8988T (cell line): Measurements from ENCODE around the gene C19orf67.

Experiments
- DNase-seq: peaks from one replicate; pipeline ENCODE4 v3.0.0; 2011

The C19orf67 gene

DNA sequence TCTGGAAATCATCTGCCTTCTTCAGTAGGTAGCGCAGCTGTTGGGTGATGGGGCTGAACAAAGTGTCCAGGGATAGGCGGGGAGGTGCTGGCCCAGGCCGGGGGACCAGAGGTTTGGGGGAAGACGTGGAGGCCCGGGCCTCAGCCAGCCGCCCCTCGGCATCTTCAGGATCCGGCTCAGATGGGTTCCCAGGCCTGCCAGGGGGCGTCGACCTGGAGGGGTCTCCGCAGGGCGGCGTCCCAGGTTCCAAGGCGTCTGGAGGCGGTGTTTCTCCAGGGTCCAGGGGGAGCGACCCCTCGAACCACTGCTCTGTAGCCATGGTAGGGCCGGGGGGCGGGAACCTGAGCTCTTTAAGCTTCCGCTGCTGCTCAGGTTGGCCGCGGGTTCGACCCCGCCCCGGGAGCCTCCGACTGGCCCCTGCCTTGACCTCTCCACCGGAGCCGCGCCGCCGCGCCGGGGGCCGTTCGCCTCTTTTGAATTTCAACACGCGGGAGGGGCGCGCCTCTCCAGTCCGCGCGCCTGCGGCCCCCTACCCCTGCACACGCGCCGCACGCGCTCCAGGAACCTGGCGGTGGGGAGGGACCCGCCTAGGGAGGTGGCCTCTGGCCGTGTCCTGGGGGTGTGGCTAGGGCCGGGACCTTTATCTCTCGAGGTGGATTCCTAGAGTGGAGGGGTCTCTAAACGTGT, at the start of gene C19orf67:
TSS of gene C19orf67 (minus strand) at position 475 of the 687 bp plus-strand sequence. CDS start at position 319, 156 bp downstream.
- DNase-seq = no peak

DNA sequence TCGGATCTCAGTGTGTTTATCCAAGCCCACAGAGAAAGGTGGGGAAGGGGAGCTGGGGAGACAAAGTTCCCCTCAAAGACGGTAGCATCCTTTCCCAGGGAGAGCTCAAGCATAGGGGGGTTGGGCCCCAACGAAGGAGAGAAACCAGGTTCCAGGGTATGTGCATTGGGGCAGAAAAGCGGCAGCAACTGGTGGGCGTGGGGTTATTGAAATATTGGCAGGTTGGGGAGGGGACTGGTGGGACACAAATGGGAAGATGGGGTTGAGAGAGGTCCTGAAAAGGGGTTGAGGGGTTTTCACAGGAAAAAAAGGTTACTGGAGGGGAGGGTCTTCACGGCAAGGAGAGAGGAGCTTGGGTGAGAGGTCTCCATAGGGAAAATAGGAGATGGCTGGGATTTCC, 49.8 kb upstream of the C19orf67 start:
- DNase-seq = no peak

DNA sequence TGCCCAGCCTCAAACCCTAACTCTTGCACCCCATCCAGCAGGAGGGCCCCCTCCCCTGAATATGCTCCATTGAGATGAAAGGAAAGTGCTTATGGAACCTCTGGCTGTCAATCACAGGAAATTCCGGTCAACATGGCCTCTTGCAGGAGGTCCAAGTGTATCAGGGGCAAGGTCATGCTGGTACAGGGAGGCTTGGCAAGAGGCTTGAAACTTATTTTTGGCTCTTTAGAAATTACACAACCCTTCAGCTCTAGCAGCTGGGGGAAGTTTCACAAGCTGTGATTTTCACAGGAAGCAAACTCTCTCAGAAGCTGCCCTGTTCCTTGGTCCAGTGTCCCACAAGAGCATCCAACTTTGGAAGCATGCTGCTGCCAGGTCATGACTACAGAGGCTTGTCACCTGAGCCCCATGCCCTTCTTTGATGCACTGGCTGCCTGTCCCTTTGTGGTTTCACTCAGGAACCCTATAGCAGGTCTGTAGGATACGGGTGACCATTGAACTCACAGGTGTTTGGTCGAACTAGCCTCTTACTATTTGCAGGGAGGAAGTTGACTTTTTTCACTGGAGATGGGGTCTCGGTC, 42.4 kb upstream of the C19orf67 start:
- DNase-seq = no peak

DNA sequence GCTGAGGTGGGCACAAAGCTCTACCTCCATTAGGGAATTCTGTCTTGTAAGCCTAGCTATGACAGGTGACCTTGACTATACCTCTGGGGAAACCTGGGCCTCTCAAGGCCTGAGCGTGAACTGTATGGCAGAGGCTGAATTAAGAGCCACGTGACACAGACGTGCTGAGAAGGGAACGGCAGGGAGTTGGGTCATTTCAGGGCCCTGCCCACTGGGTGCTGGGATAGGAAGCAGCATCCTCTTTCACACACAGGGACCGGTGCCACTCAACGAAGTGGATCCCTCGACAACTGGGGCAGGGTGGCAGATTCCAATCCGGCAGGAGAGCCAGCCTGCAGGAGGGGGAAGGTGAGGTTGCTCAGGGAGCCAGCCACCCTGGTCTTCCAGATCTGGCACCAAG, 41.6 kb upstream of the C19orf67 start:
- DNase-seq = no peak

DNA sequence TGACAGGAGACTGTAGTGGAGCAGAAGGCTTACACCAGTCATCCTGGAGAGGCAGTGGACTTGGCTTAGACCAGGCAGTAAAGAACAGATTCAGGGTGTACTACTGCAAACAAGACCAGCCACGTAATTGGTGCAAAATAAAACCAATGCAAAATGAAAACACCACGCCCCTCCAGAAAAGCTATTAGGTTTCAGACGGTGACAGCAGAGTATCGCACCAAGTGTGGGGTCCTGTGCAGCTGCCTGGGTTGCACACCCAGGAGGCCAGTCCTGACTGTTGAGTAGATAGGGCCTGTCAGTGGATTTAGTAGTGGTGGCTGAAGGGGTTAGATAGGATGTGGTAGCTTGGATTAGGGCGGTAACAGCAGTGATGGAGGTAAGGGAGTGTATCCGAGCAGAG, 37.3 kb upstream of the C19orf67 start:
- DNase-seq = no peak

DNA sequence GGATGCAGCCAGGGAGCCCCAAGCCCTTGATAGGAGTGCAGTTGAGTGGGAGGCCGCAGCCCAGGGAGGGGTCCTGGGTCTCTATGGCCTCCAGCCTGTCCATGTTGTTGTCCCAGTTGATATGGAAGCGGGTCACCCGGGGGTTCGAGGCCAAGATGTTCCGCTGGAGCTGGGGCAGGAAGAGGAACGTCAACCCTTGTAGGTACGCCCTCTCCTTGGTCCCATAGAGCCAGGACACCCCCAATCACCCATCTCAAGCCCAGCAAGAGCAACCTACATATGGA, 34.9 kb upstream of the C19orf67 start:
- DNase-seq = no peak

DNA sequence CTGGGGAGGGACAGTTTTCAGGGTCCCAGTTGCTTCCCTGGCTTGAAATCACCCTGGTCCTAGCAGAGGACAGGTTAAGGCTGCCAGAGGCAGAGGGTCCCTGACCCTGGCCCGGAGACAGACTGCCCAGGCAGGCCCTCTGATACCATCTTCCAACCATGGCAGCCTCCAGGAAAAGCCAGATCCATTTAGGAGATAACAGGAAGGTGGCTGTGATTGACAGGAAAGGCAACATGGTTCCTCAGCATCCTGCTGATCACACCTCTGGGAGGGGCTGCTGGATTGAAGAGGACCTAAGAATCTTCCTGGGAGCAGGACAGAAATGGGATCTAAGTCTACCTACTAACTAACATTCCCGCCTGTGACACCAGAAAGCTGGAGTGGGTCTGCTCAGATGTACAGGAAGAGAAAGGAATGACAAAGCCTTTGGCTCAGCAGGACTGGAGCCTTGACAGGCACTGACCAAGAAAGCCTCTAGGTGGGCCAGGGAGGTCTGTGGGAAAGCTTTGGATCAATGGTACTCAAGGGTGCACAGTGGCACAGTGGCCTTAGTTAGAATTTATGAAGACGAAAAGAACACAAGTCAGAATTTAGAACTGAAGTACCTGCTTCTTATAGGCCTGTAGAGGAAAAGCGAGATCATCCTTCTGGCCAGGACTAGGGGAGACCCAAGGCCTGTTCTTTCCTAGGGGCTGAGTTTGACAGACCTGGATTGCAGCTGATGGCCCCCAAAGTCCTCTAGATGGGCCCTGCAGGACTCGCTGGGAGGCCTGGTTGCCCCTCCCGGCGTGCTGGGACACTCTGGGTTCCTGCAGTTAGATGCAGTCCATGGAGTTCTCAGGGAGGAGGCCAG, 34.3 kb upstream of the C19orf67 start:
- DNase-seq = no peak

DNA sequence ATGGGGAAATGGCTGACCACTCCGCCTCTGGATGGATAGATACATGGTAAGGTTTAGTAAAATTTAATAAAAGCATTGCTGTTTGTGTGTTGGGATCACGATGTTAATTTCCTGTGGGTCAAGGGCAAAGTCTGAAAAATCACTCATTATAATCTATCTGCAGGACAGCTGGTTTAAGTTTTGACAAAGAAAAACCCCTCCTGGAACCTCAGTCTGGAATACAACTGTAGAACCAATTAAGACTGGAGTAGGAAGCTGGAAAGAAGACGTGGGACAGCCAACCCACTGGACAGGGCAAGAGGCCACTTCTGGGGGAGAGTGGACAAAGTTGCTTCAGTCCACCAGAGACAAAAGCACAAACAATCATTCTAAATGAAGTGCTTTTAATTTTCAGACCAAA, 33.6 kb upstream of the C19orf67 start:
- no peak for DNase-seq

DNA sequence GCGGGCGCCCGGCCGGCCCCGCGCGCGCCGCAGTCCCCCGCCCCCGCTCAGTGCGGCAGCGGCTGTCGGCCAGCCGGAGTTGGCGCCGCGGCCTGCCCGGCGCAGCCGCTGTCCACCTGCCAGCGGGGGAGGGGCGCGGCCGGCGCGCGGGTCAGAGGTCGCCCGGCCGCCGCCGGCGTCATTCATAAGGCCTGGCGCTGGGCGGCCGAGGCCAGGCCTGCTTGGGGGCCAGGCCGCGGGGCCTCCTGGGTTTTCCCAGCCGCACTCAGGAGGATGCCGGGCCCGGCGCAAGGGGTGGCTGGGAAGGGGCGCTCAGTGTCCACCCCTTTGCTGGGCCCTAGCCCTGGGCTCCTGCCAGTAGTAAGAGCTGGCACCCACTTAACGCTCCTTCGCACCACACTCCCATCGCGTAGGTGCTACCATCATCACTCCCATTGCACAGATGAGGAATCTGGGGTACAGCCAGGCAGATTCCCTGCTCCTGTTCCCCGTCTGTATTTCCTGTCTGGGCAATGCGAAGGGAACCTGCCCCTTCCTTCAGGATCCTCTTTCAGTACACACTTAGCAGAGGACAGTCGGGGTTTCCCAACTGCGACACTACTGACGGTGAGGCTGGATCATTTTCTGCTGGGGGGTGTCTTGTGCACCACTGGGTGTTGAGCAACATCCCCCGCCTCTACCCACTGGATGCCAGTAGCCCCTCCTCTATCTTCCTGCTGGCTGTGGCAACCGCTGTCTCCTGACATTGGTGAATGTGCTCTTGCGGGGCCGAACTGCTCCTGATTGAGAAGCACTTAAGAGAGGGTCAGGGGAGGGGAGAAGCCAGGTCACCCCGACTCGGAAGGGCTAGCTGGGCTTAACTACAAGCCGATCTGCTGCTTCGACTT, 32.8 kb upstream of the C19orf67 start:
- DNase-seq = no peak

DNA sequence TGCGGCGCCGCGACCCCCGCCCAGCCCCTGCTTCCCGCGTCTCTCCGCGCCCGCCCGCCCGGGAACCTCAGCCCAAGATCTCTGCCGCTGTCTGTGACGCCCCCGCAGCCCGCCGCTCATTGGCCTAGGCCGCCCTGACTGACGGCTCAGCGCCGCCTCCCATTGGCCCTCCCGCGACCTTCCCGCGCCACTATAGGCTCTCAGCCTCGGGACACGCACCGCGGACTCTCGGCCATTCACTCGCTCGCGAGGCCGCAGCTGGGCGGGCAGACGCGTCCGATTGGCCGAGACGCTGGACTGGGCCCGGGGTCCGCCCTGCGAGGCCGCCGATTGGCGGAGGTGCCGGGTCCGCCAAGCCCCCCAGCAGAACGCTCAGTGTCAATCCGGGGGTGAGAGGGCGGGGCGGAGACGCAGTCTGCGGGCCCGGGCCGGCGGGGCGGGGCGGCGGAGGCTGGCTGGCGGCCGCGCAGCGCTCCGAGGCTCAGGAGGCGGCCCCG, 32.1 kb upstream of the C19orf67 start, which contains the start of gene PRKACA:
TSS of gene PRKACA (minus strand) at position 95 of the 497 bp plus-strand sequence. CDS start 215 bp downstream, outside the sequence.
- peak; percentile 93 for DNase-seq

DNA sequence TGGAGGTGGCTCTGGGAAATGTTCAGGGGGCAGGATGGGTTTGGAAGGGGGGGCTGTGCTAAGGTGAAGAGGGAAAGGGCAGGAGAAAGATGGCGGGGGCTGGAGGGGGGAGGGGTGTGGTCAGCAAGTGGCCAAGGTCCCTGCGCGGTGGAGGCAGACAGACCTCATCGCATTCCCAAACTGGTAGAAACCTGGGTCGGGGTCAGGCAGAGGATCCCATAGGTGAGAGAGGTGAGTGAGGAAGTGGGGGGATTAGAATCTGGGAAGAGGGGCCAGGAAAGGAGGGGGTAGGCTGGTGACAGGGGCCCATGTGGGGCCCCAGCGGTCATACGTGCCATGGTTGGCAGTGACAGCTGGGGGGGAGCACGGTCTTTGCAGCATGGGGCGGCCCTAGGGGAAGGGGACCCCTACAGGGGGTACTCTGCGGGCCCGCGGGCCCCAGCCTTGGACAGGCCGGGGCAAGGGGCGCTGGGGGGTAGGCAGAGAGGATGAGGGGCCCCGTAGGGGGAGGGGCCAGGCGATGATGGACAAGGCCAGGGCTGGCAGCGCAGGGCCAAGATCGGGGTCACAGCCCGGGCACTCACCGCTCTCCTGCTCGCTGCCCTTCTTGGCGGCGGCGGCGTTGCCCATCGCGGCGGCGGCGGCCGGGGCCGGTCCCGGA, 31.5 kb upstream of the C19orf67 start:
- DNase-seq = no peak

DNA sequence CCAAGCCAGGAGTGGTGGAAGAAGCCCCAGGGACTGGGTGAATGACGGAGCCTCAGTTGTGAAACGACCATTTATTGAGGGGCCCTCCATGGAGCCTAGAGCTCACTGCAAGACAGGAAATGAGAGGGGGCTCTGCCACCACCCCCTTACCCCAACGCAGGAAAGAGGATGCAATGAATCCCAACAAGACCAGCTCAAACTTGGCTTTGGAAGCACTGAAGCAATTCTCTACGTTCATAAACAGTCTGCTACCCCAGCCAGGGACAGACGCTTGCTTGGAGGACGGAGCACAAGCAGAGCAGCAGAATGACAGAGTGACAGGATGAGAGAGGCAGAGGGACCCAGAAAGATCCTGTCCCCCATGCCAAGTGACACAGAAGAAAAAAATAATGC, 30.9 kb upstream of the C19orf67 start:
- DNase-seq = no peak

DNA sequence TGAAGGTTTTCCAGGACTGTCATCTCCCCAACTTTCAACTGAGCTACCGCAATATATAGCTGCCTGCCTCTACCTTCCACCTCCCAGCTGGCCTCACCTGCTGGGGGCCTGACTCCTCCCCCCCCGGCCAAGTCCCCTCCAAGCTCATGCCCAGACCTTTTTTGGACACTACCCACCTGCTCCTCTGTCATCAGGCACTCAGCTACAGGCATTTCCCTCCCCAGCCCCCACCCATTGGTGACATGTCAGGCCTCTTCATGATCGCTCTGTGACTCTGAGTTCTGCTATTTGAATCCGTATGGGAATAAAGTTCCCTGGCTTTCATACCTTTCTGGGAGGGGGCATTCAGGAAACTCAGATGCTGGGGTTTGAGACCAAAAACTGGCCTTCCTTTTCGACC, 30.2 kb upstream of the C19orf67 start:
- no peak for DNase-seq

DNA sequence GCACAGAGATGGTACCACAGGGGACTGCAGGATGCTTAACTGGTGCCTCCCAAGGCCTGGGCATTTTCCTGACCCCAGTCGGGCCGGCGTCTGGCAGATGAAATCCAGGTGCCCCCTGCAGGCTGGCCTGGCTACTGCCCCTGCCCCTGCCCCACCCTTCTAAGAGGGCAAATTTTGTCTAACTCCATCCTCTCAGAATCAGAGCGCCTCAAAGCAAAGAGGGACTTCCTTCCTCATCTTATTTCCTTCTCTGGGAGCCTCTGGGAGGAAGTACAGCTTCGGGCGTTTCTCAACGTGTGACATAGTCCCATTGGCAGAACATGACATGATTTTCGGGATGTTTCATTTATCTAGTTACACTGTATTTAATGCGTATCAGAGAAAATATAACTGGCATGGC, 29.3 kb upstream of the C19orf67 start:
- DNase-seq = peak; percentile 62

DNA sequence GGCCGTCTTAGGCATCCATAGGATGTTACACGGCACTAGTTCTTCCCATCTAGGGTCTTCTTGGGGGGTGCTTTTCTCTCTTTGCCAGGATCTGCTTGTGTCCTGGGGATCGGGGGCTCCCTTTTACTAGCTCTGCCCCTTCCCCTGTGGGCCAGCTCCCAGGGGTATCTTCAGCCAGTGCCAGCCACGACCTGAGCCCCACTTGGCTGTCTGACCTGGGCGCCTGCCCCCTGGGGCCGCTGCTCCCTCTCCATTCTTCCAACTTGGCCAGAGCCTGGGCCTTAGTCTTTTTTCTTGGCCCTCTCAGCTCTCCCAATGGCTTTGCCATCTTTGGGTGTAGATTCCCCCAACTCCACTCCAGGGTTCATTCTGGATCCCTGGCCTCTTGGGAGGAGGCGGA, 28.9 kb upstream of the C19orf67 start:
- DNase-seq = no peak

DNA sequence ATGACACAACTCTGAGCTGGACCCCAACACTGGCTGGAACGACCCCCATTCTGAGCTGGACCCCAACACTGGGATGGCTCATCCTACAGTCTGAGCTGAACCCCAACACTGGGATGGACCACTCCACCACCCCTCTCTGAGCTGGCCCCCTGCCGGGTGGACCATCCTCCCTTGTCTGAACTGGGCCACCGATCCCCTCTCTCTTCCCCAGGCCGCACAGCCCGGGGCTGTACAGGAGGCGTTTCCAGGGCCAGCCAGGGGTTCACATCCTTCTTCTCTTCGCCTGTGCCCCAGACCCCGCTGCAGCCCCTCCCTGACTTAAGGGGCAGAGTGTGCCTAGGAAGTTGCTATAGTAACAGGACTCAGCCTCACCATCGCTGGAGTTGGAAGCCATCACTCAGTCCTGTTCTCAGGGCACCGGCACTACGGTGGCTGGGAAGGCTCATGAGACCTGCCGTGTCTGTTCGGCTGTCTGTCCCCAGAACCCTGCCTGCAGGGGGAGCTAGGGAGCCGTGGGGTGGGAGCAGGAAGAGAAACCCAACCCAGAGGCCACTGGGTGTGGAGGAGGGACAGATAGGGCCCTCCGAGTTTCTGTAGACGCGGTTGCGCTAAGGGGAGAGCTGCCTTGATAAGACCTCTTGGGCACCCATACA, 28.3 kb upstream of the C19orf67 start:
- no peak for DNase-seq

DNA sequence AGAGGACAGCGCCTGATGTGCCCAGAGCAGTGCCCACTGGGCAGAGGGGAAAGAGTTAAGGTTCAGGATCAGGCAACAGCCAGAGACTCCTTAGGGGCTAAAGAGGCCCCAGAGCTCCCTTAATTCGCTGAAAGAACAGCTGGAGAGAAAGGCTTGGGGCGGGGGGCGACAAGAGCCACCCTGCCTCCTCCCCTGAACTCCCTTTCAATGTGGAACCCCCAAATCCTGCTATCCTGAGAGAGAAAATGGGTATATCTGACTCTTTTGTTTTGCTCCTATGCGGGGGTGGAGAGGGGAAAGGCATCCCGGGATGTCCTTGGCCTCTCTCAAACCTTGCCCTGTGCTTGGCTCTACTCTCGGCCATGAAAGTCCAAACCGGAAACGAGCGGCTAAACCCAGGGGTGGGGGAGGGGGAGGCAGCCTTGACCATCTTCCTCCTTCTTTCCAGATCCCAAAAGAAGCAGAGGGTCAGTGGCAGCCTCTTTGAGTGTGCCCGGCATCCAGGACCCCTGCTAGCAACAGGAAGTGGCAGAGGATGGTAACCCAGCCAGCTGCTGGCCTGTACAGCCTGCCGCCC, 27.3 kb upstream of the C19orf67 start:
- no peak for DNase-seq

DNA sequence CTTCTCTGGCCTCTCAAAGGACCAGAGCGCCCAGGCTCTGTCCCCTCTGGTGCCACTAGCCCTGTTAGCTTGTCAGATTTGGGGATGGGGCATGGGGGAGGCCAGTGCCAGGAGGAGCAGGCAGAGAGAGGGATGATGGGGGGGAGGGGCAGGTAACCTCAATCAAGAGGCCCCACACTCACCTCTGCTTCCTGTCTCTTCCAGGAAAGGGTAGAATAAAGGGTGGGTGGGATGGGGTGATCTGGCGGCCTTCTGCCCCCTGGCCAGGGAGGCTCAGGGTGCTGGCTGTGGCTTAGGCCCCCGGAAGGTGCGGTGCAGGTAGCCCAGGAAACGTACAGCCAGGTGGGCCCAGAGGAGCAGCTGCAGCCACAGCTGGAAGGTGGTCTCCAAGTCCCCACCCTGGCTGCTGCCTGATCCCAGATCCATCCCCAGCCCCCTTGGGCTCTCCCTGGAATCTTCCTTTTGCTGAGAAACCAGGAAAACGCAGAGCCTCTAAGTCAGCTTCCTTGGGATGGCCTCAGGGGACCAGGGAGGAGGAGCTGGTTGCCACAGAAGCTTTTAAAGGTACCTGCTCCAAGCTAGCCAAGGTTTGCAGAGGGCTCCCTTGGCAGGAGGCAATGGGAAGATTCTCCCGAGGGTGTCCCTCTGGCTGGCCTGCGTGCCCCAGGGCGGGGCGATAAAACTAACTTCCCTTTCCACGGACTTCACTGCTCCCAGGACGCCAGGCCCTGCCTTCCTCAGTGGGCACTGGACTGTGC, 26.6 kb upstream of the C19orf67 start:
- no peak for DNase-seq

DNA sequence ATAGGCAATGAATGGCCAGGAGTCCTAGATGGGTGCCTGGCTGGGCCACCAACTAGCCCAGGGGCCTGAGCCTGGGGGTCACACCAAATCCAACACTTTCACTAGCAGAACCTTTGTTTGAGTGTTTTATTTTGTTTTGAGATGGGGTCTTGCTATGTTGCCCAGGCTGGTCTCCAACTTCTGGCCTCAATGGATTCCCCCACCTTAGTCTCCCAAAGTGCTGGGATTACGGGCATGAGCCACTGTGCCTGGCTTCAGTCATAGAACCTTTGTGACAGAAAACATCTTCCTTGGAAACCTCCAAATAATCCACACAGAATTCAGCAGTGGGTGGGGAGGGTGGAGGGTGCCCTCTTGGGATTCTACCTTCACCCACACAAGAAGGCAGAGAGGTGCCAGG, 25.9 kb upstream of the C19orf67 start:
- no peak for DNase-seq

DNA sequence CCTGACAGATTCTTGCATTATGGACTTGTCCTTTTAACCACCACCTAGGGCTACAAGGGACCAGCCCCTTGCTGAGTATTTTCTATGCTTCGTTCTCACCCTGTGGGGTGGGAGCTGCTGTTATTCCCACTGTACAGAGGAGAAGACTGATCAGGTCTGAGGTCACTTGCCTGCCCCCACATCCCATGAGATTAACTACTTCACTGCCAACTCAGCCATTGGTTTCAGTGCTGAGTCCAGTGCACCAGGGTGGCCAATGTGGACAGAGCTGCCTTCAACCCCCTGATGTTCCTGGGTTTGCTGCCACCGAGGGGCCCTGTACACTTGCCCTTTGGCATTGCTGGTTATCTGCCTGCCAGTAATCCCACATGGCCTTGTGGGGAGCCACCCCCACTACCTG, 25.1 kb upstream of the C19orf67 start:
- DNase-seq = no peak
